ENCODE data around the gene SV2B. TPM values are rescaled to one million over a fixed set of nuclear protein-coding genes. Genes with fewer than 3 reads are reported as not detected.

SV2B gene
- polyA plus RNA-seq, 6 donors from 2014 or later = 0.04 to 0.12 TPM; not detected in 4

GRCh38 chr15:91243826-91244225 is 143.8 kb downstream of the SV2B start:
- no peaks in the 10 kb centered on the region for H3K4me1 Mint-ChIP-seq
- H3K4me3 Mint-ChIP-seq = no peak overlapping the region
- H3K27ac Mint-ChIP-seq = no peak overlapping the region
- H3K9me3 Mint-ChIP-seq = no peaks in the 10 kb centered on the region
- ATAC-seq (ENCODE audit: low read depth in 2 of 2) (no peak), DNase-seq (no peak)
- no peaks in the 10 kb centered on the region for H3K36me3 Mint-ChIP-seq
- H3K27me3 Mint-ChIP-seq = peaks cover 13 to 19% (median 17%) of the 10 kb centered on the region in 3 donors

GRCh38 chr15:91244919-91245318 is 144.9 kb downstream of the SV2B start:
- Mint-ChIP-seq H3K27ac (no peak overlapping the region), H3K9me3 (no peaks in the 10 kb centered on the region), H3K4me3 (no peak overlapping the region), H3K4me1 (no peaks in the 10 kb centered on the region), H3K27me3 (peaks cover 23 to 30% (median 24%) of the 10 kb centered on the region in 3 donors), H3K36me3 (no peaks in the 10 kb centered on the region)
- ATAC-seq (ENCODE audit: low read depth in 2 of 2) = no peak
- no peak for DNase-seq

DNA sequence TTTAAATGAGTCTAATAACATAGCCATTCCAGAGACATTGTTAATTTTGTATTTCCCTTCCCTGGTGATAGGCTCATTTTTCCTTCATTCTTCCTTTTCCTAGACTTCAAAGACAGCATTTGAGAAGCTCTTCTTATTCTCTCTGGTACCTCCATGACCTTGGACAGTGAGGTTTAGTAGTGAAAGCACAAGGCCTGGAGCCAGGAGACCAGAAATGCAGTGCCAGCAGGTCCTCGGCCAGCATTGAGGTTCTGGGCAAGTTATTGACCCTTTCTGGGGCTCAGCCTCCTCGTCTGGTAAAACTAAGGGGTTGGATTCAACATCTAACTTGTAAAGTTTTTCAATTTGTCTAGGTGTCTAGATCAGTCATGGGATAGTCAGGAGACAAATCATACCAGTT is 146.9 kb downstream of the SV2B start:
- Mint-ChIP-seq H3K36me3 (no peaks in the 10 kb centered on the region), H3K4me1 (no peaks in the 10 kb centered on the region), H3K27ac (peak overlapping the region in 1 of 6 donors; percentile 9), H3K4me3 (no peak overlapping the region), H3K9me3 (peaks cover 0 to 2% (median 0%) of the 10 kb centered on the region in 7 donors), H3K27me3 (peaks cover 23 to 37% (median 32%) of the 10 kb centered on the region in 3 donors)
- DNase-seq = no peak
- ATAC-seq (ENCODE audit: low read depth in 2 of 2) = no peak

DNA sequence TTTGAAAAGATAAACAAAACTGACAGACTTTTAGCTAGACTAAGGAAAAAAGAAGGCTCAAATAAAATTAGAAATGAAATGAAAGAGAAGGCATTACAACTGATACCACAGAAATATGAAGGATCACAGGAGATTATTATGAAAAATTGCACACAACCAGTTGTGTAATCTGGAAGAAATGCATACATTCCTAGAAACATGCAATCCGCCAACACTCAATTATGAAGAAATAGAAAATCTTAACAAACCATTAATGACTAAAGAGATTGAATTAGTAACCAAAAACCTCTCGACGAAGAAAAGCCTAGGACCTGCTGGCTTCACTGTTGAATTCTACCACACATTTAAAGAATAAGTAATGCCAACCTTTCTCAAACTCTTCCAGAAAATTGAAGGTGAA is 149.5 kb downstream of the SV2B start:
- ATAC-seq (ENCODE audit: low read depth in 2 of 2) (no peak), DNase-seq (no peak)
- H3K4me1 Mint-ChIP-seq = no peaks in the 10 kb centered on the region
- H3K9me3 Mint-ChIP-seq = peaks cover 0 to 2% (median 0%) of the 10 kb centered on the region in 7 donors
- no peaks in the 10 kb centered on the region for H3K36me3 Mint-ChIP-seq
- no peak overlapping the region for H3K27ac Mint-ChIP-seq
- H3K4me3 Mint-ChIP-seq = no peak overlapping the region
- H3K27me3 Mint-ChIP-seq = peaks cover 36 to 45% (median 41%) of the 10 kb centered on the region in 3 donors

GRCh38 chr15:91252322-91252721 is 152.3 kb downstream of the SV2B start:
- H3K36me3 Mint-ChIP-seq = no peaks in the 10 kb centered on the region
- H3K4me1 Mint-ChIP-seq = no peaks in the 10 kb centered on the region
- no peak overlapping the region for H3K27ac Mint-ChIP-seq
- H3K9me3 Mint-ChIP-seq = peaks cover 0 to 2% (median 0%) of the 10 kb centered on the region in 7 donors
- peaks cover 29 to 40% (median 32%) of the 10 kb centered on the region in 3 donors for H3K27me3 Mint-ChIP-seq
- DNase-seq (no peak), ATAC-seq (ENCODE audit: low read depth in 2 of 2) (no peak)
- H3K4me3 Mint-ChIP-seq = no peak overlapping the region

DNA sequence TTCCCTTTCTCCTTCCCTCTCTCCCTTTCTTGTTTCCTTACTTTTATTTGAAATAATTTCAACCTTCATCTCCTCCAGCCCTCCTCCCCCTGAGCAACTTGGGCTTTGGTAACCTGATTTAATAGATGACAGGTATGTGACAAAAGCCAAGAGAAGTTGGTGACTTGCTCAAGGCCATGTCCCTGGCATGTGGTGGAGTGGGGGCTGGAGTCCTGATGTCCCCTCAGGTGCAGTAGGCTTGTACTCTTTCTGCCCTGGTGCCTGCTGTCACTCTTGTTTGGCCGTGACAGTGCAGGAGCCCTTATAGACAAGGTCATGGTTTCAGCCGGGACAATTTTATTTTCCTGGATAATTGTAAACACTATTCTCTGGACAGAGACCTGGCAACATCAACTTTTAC is 152.7 kb downstream of the SV2B start:
- no peaks in the 10 kb centered on the region for H3K4me1 Mint-ChIP-seq
- no peak overlapping the region for H3K4me3 Mint-ChIP-seq
- H3K27ac Mint-ChIP-seq = no peak overlapping the region
- peaks cover 28 to 40% (median 29%) of the 10 kb centered on the region in 3 donors for H3K27me3 Mint-ChIP-seq
- H3K36me3 Mint-ChIP-seq = no peaks in the 10 kb centered on the region
- ATAC-seq (ENCODE audit: low read depth in 2 of 2) (no peak), DNase-seq (no peak)
- H3K9me3 Mint-ChIP-seq = peaks cover 0 to 2% (median 0%) of the 10 kb centered on the region in 7 donors

DNA sequence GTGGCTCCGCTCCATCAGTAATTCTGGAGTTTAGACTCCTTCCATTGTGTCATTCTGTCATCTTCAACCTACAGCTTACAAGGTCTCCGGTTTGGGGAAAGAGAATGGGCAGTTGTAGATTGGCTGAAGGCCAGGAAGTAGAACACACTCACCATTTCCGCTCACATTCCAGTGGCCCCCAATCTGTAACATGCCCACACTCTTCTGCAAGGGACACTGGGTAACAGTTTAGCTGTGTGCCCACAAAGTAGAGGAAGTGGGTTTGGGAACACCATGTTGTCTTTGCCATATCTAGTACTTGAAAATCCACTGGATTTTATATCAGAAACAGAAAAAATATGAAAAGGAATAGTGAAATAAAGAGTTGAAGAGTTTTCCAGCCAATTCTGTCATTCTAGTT is 153.5 kb downstream of the SV2B start:
- Mint-ChIP-seq H3K27me3 (peaks cover 28 to 40% (median 29%) of the 10 kb centered on the region in 3 donors), H3K27ac (no peak overlapping the region), H3K4me1 (no peaks in the 10 kb centered on the region), H3K9me3 (peaks cover 0 to 2% (median 0%) of the 10 kb centered on the region in 7 donors), H3K4me3 (no peak overlapping the region), H3K36me3 (no peaks in the 10 kb centered on the region)
- DNase-seq (no peak), ATAC-seq (ENCODE audit: low read depth in 2 of 2) (no peak)

GRCh38 chr15:91254766-91255165 is 154.7 kb downstream of the SV2B start:
- no peaks in the 10 kb centered on the region for H3K36me3 Mint-ChIP-seq
- ATAC-seq (ENCODE audit: low read depth in 2 of 2) = no peak
- DNase-seq = no peak
- no peak overlapping the region for H3K27ac Mint-ChIP-seq
- H3K27me3 Mint-ChIP-seq = peaks cover 22 to 30% (median 23%) of the 10 kb centered on the region in 3 donors
- no peaks in the 10 kb centered on the region for H3K4me1 Mint-ChIP-seq
- H3K9me3 Mint-ChIP-seq = peaks cover 0 to 2% (median 0%) of the 10 kb centered on the region in 7 donors
- H3K4me3 Mint-ChIP-seq = no peak overlapping the region

DNA sequence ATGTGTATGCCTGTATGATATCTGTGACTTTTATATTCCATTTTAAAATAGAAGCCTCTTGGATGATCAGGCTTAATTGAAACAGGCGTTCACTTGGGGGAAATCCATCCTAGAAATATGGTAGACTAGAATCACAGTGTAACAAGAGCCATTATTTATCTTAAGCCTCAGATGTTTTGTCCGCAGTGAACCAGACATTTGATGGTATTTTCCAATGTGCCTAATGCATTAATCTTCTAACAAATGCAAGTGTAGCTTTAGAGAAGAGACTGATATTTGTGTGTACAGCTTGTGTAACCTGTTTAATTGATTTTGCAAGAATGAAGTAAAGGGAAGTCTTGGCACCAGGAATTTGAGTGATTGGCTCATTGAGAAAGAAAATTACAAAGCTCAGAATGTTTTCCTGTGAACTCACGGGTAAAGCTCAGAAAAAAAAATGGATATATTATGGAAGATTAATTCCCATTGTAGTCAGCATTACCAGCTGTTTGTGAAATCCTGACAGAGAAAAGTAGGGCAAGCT is 155.7 kb downstream of the SV2B start:
- no peak overlapping the region for H3K4me3 Mint-ChIP-seq
- no peak overlapping the region for H3K27ac Mint-ChIP-seq
- DNase-seq (no peak), ATAC-seq (ENCODE audit: low read depth in 2 of 2) (no peak)
- H3K36me3 Mint-ChIP-seq = no peaks in the 10 kb centered on the region
- H3K9me3 Mint-ChIP-seq = peaks cover 0 to 2% (median 0%) of the 10 kb centered on the region in 7 donors
- H3K27me3 Mint-ChIP-seq = peaks cover 26 to 27% (median 27%) of the 10 kb centered on the region in 3 donors
- H3K4me1 Mint-ChIP-seq = no peaks in the 10 kb centered on the region

DNA sequence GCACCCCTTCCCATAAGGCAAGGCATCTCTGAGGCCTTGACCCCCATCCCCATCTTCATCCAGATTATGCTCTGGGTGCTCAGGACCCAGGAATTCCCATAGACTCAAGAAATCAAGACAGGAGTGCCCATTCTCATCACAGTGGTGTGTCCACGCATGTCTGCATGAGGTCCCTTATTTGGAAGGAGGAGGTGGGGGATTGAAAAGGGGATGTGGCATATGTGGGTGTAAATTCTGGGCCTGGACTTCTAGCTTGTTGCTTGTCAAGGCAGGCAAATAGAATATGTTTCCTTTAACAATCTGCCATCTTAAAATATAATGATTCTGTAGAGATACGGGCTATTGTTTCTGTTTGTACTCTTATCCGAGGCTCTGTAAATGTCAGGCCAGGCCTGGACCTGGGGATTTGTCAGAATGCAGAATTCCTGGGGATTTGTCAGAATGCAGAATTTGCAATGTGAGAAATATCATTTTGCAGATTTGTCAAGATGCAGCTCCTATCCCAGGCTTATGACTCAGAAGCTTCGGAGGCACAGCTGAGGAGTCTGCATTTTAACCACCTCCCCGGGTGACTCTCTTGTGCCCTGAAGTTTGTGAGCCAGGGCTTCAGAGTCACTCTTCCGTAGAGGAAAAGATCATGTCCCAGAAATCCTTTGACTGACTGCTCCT is 157.8 kb downstream of the SV2B start:
- Mint-ChIP-seq H3K4me3 (no peak overlapping the region), H3K9me3 (no peaks in the 10 kb centered on the region)
- ATAC-seq (ENCODE audit: low read depth in 2 of 2) = no peak

GRCh38 chr15:91258415-91258759 is 158.3 kb downstream of the SV2B start:
- no peak overlapping the region for H3K27ac Mint-ChIP-seq

More for the DNA sequence above, 157.8 kb downstream of the SV2B start:
- no peak for DNase-seq
- Mint-ChIP-seq H3K27me3 (peaks cover 12 to 19% (median 13%) of the 10 kb centered on the region in 3 donors), H3K27ac (no peak overlapping the region), H3K36me3 (no peaks in the 10 kb centered on the region), H3K4me1 (no peaks in the 10 kb centered on the region)

DNA sequence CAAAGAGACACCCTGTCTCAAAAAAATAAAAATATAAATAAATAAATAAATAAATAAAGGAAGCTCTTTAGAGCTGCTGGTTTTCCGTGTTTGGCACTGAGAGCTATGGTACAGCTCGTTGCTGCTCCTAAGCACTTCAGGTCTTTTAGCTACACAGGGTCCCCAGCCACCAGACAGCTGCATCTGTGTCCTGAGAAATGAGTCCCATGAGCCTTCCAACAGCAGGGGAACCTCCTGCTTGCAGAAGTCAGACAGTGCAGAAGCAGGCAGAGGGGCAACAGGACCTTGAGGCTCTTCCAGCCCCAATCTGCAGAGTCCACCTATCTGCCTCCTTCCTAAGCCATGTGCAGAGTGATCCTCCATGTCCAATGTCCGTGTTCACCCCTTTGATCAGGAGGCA is 159.0 kb downstream of the SV2B start:
- Mint-ChIP-seq H3K4me3 (no peak overlapping the region), H3K36me3 (no peaks in the 10 kb centered on the region), H3K27ac (no peak overlapping the region), H3K4me1 (no peaks in the 10 kb centered on the region), H3K9me3 (no peaks in the 10 kb centered on the region), H3K27me3 (peaks cover 7 to 11% (median 9%) of the 10 kb centered on the region in 3 donors)
- DNase-seq (no peak), ATAC-seq (ENCODE audit: low read depth in 2 of 2) (no peak)

More at GRCh38 chr15:91258415-91258759, 158.3 kb downstream of the SV2B start:
- no peaks in the 10 kb centered on the region for H3K4me1 Mint-ChIP-seq
- ATAC-seq (ENCODE audit: low read depth in 2 of 2) = no peak
- H3K27me3 Mint-ChIP-seq = peaks cover 11 to 15% (median 12%) of the 10 kb centered on the region in 3 donors
- no peaks in the 10 kb centered on the region for H3K36me3 Mint-ChIP-seq
- no peak for DNase-seq
- H3K4me3 Mint-ChIP-seq = no peak overlapping the region
- no peaks in the 10 kb centered on the region for H3K9me3 Mint-ChIP-seq

GRCh38 chr15:91261345-91261744 is 161.3 kb downstream of the SV2B start:
- H3K27me3 Mint-ChIP-seq = peaks cover 0 to 11% (median 9%) of the 10 kb centered on the region in 3 donors
- no peak for ATAC-seq (ENCODE audit: low read depth in 2 of 2)

More at GRCh38 chr15:91261345-91261744, 161.3 kb downstream of the SV2B start:
- Mint-ChIP-seq H3K27ac (no peak overlapping the region), H3K4me1 (peaks cover 0 to 8% (median 0%) of the 10 kb centered on the region in 3 donors), H3K36me3 (no peaks in the 10 kb centered on the region), H3K4me3 (no peak overlapping the region), H3K9me3 (no peaks in the 10 kb centered on the region)
- DNase-seq = no peak

Data from naive B cell (primary cell).